Hepatocyte (in vitro differentiated cells): ENCODE measurements around the gene NCR3LG1. TPM values are rescaled to one million over a fixed set of nuclear protein-coding genes. Genes with fewer than 3 reads are reported as not detected.

ENCODE experiments used
- DNase-seq: peaks from one replicate; pipeline ENCODE4 v3.0.0-alpha.2; 2016; ENCODE audit warnings: low spot score
- H2AFZ ChIP-seq: fragments of 200-600 bp; sonication (generic); 2 replicates; pipeline ENCODE4 v1.6.0; 2016; ENCODE audit warnings: antibody characterized with exemption, mild to moderate bottlenecking
- H3K27ac ChIP-seq: fragments of 200-600 bp; sonication (generic); 2 replicates; pipeline ENCODE4 v1.5.1; 2016; ENCODE audit warnings: mild to moderate bottlenecking
- H3K27me3 ChIP-seq: fragments of 200-600 bp; sonication (generic); 2 replicates; pipeline ENCODE4 v1.6.1; 2016
- H3K36me3 ChIP-seq: fragments of 200-600 bp; sonication (generic); replicated peaks from 2 replicates; pipeline ENCODE4 v1.5.1; 2016; ENCODE audit warnings: low read depth; ENCODE audit not compliant: insufficient read depth
- H3K4me1 ChIP-seq: fragments of 200-600 bp; sonication (generic); 2 replicates; pipeline ENCODE4 v1.5.1; 2016; ENCODE audit warnings: mild to moderate bottlenecking, moderate library complexity; ENCODE audit not compliant: insufficient read depth
- H3K4me2 ChIP-seq: fragments of 200-600 bp; sonication (generic); 2 replicates; pipeline ENCODE4 v1.6.0; 2016
- H3K4me3 ChIP-seq: fragments of 200-600 bp; sonication (generic); 2 replicates; pipeline ENCODE4 v1.5.1; 2016; ENCODE audit warnings: mild to moderate bottlenecking
- H3K79me2 ChIP-seq: fragments of 200-600 bp; sonication (generic); 2 replicates; pipeline ENCODE4 v1.6.0; 2017; ENCODE audit warnings: mild to moderate bottlenecking
- H3K9me2 ChIP-seq: fragments of 200-600 bp; sonication (generic); replicated peaks from 2 replicates; pipeline ENCODE4 v1.6.0; 2017; ENCODE audit warnings: mild to moderate bottlenecking; ENCODE audit not compliant: insufficient read depth
- H3K9me3 ChIP-seq: fragments of 200-600 bp; sonication (generic); 2 replicates; pipeline ENCODE4 v1.5.1; 2016; ENCODE audit warnings: low read depth, mild to moderate bottlenecking
- H4K20me1 ChIP-seq: fragments of 200-600 bp; sonication (generic); 2 replicates; pipeline ENCODE4 v1.6.0; 2016; ENCODE audit warnings: mild to moderate bottlenecking; ENCODE audit not compliant: insufficient read depth, poor library complexity, severe bottlenecking
- CTCF ChIP-seq: fragments of 200-600 bp; sonication (generic); IDR thresholded peaks from 2 replicates; pipeline ENCODE4 v1.5.1; 2016; ENCODE audit warnings: antibody characterized with exemption, mild to moderate bottlenecking; ENCODE audit not compliant: poor library complexity
- EZH2 ChIP-seq: fragments of 200-600 bp; sonication (generic); IDR thresholded peaks from 2 replicates; pipeline ENCODE4 v1.6.1; 2016; ENCODE audit warnings: antibody characterized with exemption, mild to moderate bottlenecking, borderline replicate concordance
- EZH2phosphoT487 ChIP-seq: fragments of 200-600 bp; sonication (generic); IDR thresholded peaks from one replicate; pipeline ENCODE4 v1.6.1; 2018; ENCODE audit warnings: antibody characterized with exemption, mild to moderate bottlenecking, low read depth, moderate library complexity; ENCODE audit not compliant: unreplicated experiment, severe bottlenecking
- whole genome bisulfite sequencing: methylation state at CpG from one replicate; pipeline ENCODE4 v1.1.6; 2016; ENCODE audit warnings: low lambda C conversion rate; ENCODE audit errors: missing lambda C conversion rate; 5-methylcytosine and 5-hydroxymethylcytosine counted together
- polyA plus RNA-seq: library from polyadenylated mRNA; unstranded; fragments of >200 nt; fragmentation: Nextera tagmentation; extraction: Ambion mirVana; gene quantifications from 2 replicates; pipeline ENCODE4 v1.2.1, GENCODE V29; 2016
- total RNA-seq: library from RNA; depleted of rRNA; stranded (reverse); fragments of >200 nt; gene quantifications from 2 replicates; pipeline ENCODE4 v1.2.3, GENCODE V29; 2014

NCR3LG1 gene
- total and polyA plus RNA-seq, 2 experiments from 2014 or later = 3.7 to 13.8 TPM

GRCh38 chr11:17379383-17380180, 28.0 kb downstream of the NCR3LG1 start:
- TF ChIP-seq CTCF = no peak
- no peak for TF ChIP-seq EZH2
- TF ChIP-seq EZH2phosphoT487 = no peak
- 80% methylated on average over 7 of the region's 7 CpGs for WGBS
- H3K4me2 ChIP-seq = no peak overlapping the region
- H3K79me2 ChIP-seq = no peaks in the 10 kb centered on the region
- H3K4me1 ChIP-seq = no peaks in the 10 kb centered on the region
- no peaks in the 10 kb centered on the region for H3K27me3 ChIP-seq
- no peak overlapping the region for H2AFZ ChIP-seq
- H3K9me2 ChIP-seq = no peaks in the 10 kb centered on the region
- no peaks in the 10 kb centered on the region for H3K36me3 ChIP-seq
- no peak for DNase-seq
- H4K20me1 ChIP-seq = no peaks in the 10 kb centered on the region
- H3K9me3 ChIP-seq = no peaks in the 10 kb centered on the region
- H3K27ac ChIP-seq = no peak overlapping the region
- no peak overlapping the region for H3K4me3 ChIP-seq

- no peak overlapping the region for H2AFZ ChIP-seq
- no peaks in the 10 kb centered on the region for H3K9me2 ChIP-seq
- 73% methylated on average over 4 of the region's 4 CpGs for WGBS
Observed at GRCh38 chr11:17381156-17381555, 29.6 kb downstream of the NCR3LG1 start.

GRCh38 chr11:17382046-17382728, 30.6 kb downstream of the NCR3LG1 start:
- no peaks in the 10 kb centered on the region for H3K4me1 ChIP-seq
- H3K79me2 ChIP-seq = no peaks in the 10 kb centered on the region
- no peaks in the 10 kb centered on the region for H4K20me1 ChIP-seq
- no peaks in the 10 kb centered on the region for H3K36me3 ChIP-seq
- H3K4me3 ChIP-seq = no peak overlapping the region
- no peak overlapping the region for H2AFZ ChIP-seq
- no peaks in the 10 kb centered on the region for H3K9me2 ChIP-seq
- H3K27ac ChIP-seq = no peak overlapping the region
- H3K27me3 ChIP-seq = no peaks in the 10 kb centered on the region
- no peak overlapping the region for H3K4me2 ChIP-seq
- no peak for DNase-seq
- no peaks in the 10 kb centered on the region for H3K9me3 ChIP-seq
- 85% methylated on average over 8 of the region's 8 CpGs for WGBS
- TF ChIP-seq CTCF = no peak
- TF ChIP-seq EZH2phosphoT487 = no peak

More at GRCh38 chr11:17381156-17381555, 29.6 kb downstream of the NCR3LG1 start:
- H3K9me3 ChIP-seq = no peaks in the 10 kb centered on the region
- no peaks in the 10 kb centered on the region for H3K36me3 ChIP-seq
- H3K4me1 ChIP-seq = no peaks in the 10 kb centered on the region
- no peak for DNase-seq
- no peak overlapping the region for H3K27ac ChIP-seq
- no peak overlapping the region for H3K4me3 ChIP-seq
- H3K4me2 ChIP-seq = no peak overlapping the region
- H3K79me2 ChIP-seq = no peaks in the 10 kb centered on the region
- no peaks in the 10 kb centered on the region for H4K20me1 ChIP-seq
- H3K27me3 ChIP-seq = no peaks in the 10 kb centered on the region
- no peak for TF ChIP-seq EZH2phosphoT487
- TF ChIP-seq EZH2 = no peak
- no peak for TF ChIP-seq CTCF
